BJ (cell line): ENCODE data around the gene CLCF1. TPM values are rescaled to one million over a fixed set of nuclear protein-coding genes. Genes with fewer than 3 reads are reported as not detected.

Experiments used
- CTCF ChIA-PET: fragments of 350-600 bp; formaldehyde crosslinking; extraction: SDS; loops from one replicate; lab custom pipeline; 2021; ENCODE audit warnings: antibody characterized with exemption, inconsistent platforms; lab: Yijun Ruan, JAX
- POLR2A ChIA-PET: fragments of 300-600 bp; sonication (Branson Sonifier 250); formaldehyde crosslinking; extraction: SDS; loops from one replicate; lab custom pipeline; 2021; ENCODE audit warnings: antibody characterized with exemption; lab: Charles Lee
- DNase-seq: peaks from one replicate; pipeline ENCODE4 v3.0.0-alpha.2; 2011; ENCODE audit warnings: low read depth
- H3K27me3 ChIP-seq: 2 replicates; pipeline ENCODE4 v1.6.0; 2011; ENCODE audit warnings: low read length; ENCODE audit not compliant: control insufficient read depth, insufficient read depth
- H3K36me3 ChIP-seq: 2 replicates; pipeline ENCODE4 v1.5.1; 2011; ENCODE audit warnings: low read length; ENCODE audit not compliant: control insufficient read depth, insufficient read depth
- H3K4me3 ChIP-seq: 2 replicates; pipeline ENCODE4 v1.5.1; 2011; ENCODE audit warnings: low read depth, mild to moderate bottlenecking, control low read depth, low read length
- CTCF ChIP-seq: IDR thresholded peaks from 2 replicates; pipeline ENCODE4 v1.5.1; 2011; ENCODE audit warnings: low read depth, mild to moderate bottlenecking, control low read depth, inconsistent platforms, low read length, moderate library complexity; ENCODE audit not compliant: insufficient read depth
- polyA plus RNA-seq: library from polyadenylated mRNA; depleted of rRNA; stranded (reverse); fragments of >200 nt; gene quantifications from 2 replicates; pipeline ENCODE4 v1.2.3, GENCODE V29; 2011

CLCF1 gene
- polyA plus RNA-seq, 1 experiment = 21.3 TPM

- ChIA-PET POLR2A (interaction anchor here (0.7 to 1.0 kb wide), 2 partner anchors 46 to 438 kb away, joined by 3 to 6 read pairs; partner anchors contain the start of gene RAD9A), CTCF (interaction anchor here (0.7 to 4.8 kb wide), 28 partner anchors 8 to 263 kb away, joined by 3 to 152 read pairs (median 5); partner anchors contain the start of genes CDK2AP2, CLCF1, PITPNM1 and PPP1CA)
- H3K36me3 ChIP-seq = no peaks in the 10 kb centered on the region
- DNase-seq = no peak
- peak; percentile 81 for TF ChIP-seq CTCF
- H3K27me3 ChIP-seq = no peaks in the 10 kb centered on the region
- no peak overlapping the region for H3K4me3 ChIP-seq
Measured at GRCh38 chr11:67345920-67346819, 27.2 kb downstream of the CLCF1 start.

- no peak overlapping the region for H3K4me3 ChIP-seq
- DNase-seq = no peak
- H3K27me3 ChIP-seq = no peaks in the 10 kb centered on the region
- no peak for TF ChIP-seq CTCF
- ChIA-PET CTCF (interaction anchor here (0.9 to 4.8 kb wide), 25 partner anchors 9 to 263 kb away, joined by 3 to 152 read pairs (median 6); partner anchors contain the start of genes CLCF1, PITPNM1, PPP1CA and RAD9A), POLR2A (interaction anchor here (1.0 kb wide), 1 partner anchor 47 kb away, joined by 6 read pairs; the partner anchor contains the start of gene RAD9A)
- no peaks in the 10 kb centered on the region for H3K36me3 ChIP-seq
Measured at GRCh38 chr11:67345247-67345919, 28.0 kb downstream of the CLCF1 start.

- no peak for TF ChIP-seq CTCF
- Histone ChIP-seq H3K36me3 (no peaks in the 10 kb centered on the region), H3K27me3 (no peaks in the 10 kb centered on the region), H3K4me3 (no peak overlapping the region)
- CTCF ChIA-PET = interaction anchor here (2.3 to 4.8 kb wide), 3 partner anchors 33 to 57 kb away, joined by 10 to 152 read pairs (median 14); partner anchors contain the start of genes CLCF1, PPP1CA and RAD9A
- no peak for DNase-seq
- POLR2A ChIA-PET = no interaction called here
Measured at GRCh38 chr11:67344264-67344663, 29.1 kb downstream of the CLCF1 start.

DNA sequence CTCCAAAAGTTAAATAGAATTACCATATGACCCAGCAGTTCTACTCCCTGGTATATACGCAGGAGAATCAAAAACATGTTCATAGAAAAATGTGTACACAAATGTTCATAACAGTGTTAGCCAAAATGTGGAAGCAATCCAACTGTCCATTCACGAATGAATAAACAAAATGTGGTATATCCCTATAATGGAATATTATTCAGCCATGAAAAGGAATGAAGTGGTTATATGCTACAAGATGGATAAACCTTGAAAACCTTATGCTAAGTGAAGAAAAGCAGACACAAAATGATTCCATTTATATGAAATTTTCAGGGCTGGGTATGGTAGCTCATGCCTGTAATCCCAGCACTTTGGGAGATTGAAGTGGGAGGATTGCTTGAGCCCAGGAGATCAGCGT lies 36.1 kb downstream of the CLCF1 start:
- ChIA-PET CTCF (interaction anchor here (0.7 to 4.0 kb wide), 3 partner anchors 9 to 248 kb away, joined by 5 to 30 read pairs (median 7); no protein-coding TSS in a partner anchor), POLR2A (no interaction called here)
- H3K36me3 ChIP-seq = no peaks in the 10 kb centered on the region
- no peaks in the 10 kb centered on the region for H3K27me3 ChIP-seq
- no peak overlapping the region for H3K4me3 ChIP-seq
- DNase-seq = no peak
- no peak for TF ChIP-seq CTCF
